ENCODE measurements around the gene CCM2L. TPM values are rescaled to one million over a fixed set of nuclear protein-coding genes. Genes with fewer than 3 reads are reported as not detected.

CCM2L gene
- total and polyA plus RNA-seq, 9 donors, result 1.4 to 9.9 (median 3.4) TPM

GRCh38 chr20:32052778-32053362, 42.6 kb downstream of the CCM2L start:
- H3K36me3 ChIP-seq, result no peaks in the 10 kb centered on the region
- no peaks in the 10 kb centered on the region for H3K27me3 ChIP-seq
- H3K9me3 ChIP-seq, result peaks cover 0 to 5% of the 10 kb centered on the region in 2 donors
- no peak overlapping the region for H3K4me3 ChIP-seq
- 15 to 21% (median 19%) methylated on average over 21 to 22 of the region's 22 CpGs for WGBS, 3 donors
- H3K4me1 ChIP-seq (ENCODE audit: insufficient read depth), result no peaks in the 10 kb centered on the region
- no peak overlapping the region for H3K27ac ChIP-seq
- TF ChIP-seq POLR2A (IDR thresholded peaks at IDR 0.05) (no peak), EP300 (IDR thresholded peaks at IDR 0.05) (no peak), CTCF (IDR thresholded peaks at IDR 0.05) (no peak)
- DNase-seq, result peak in 1 of 5 donors; percentile 27
- intact Hi-C loops (cut with DNase I), result no loop called here

- no peak for DNase-seq
- H3K27me3 ChIP-seq, result no peaks in the 10 kb centered on the region
- H3K4me3 ChIP-seq, result no peak overlapping the region
- no peaks in the 10 kb centered on the region for H3K4me1 ChIP-seq (ENCODE audit: insufficient read depth)
- H3K27ac ChIP-seq, result no peak overlapping the region
- WGBS, 3 donors, result 78 to 90% (median 85%) methylated on average over 3 of the region's 3 CpGs
- peaks cover 0 to 5% of the 10 kb centered on the region in 2 donors for H3K9me3 ChIP-seq
- H3K36me3 ChIP-seq, result no peaks in the 10 kb centered on the region
- intact Hi-C loops (cut with DNase I), result no loop called here
- TF ChIP-seq EP300 (IDR thresholded peaks at IDR 0.05) (no peak), POLR2A (IDR thresholded peaks at IDR 0.05) (no peak), CTCF (IDR thresholded peaks at IDR 0.05) (no peak)
These were observed 43.4 kb downstream of the CCM2L start for GRCh38 chr20:32053648-32054047.

GRCh38 chr20:32056708-32057483, 46.7 kb downstream of the CCM2L start:
- TF ChIP-seq EP300 (IDR thresholded peaks at IDR 0.05) (no peak), POLR2A (IDR thresholded peaks at IDR 0.05) (no peak), CTCF (IDR thresholded peaks at IDR 0.05) (no peak)
- Histone ChIP-seq H3K36me3 (no peaks in the 10 kb centered on the region), H3K4me1 (ENCODE audit: insufficient read depth) (no peaks in the 10 kb centered on the region), H3K4me3 (no peak overlapping the region), H3K27ac (no peak overlapping the region), H3K9me3 (no peaks in the 10 kb centered on the region), H3K27me3 (no peaks in the 10 kb centered on the region)
- intact Hi-C loops (cut with DNase I), result no loop called here
- WGBS, 3 donors, result 64 to 68% (median 68%) methylated on average over 10 of the region's 10 CpGs
- no peak for DNase-seq

GRCh38 chr20:32057656-32058184, 47.5 kb downstream of the CCM2L start:
- intact Hi-C loops (cut with DNase I), result no loop called here
- no peaks in the 10 kb centered on the region for H3K4me1 ChIP-seq (ENCODE audit: insufficient read depth)
- DNase-seq, result no peak
- no peaks in the 10 kb centered on the region for H3K9me3 ChIP-seq
- no peak overlapping the region for H3K4me3 ChIP-seq
- H3K36me3 ChIP-seq, result no peaks in the 10 kb centered on the region
- H3K27ac ChIP-seq, result no peak overlapping the region
- H3K27me3 ChIP-seq, result no peaks in the 10 kb centered on the region
- TF ChIP-seq POLR2A (IDR thresholded peaks at IDR 0.05) (no peak), CTCF (IDR thresholded peaks at IDR 0.05) (no peak), EP300 (IDR thresholded peaks at IDR 0.05) (no peak)
- 60 to 70% (median 66%) methylated on average over 8 of the region's 8 CpGs for WGBS, 3 donors
